ENCODE data around the gene EYA4.

EYA4 gene

GRCh38 chr6:133289733-133290306, 48.7 kb downstream of the EYA4 start:
- DNase-seq (ENCODE audit: low read depth in 2 of 2), result no peak

DNA sequence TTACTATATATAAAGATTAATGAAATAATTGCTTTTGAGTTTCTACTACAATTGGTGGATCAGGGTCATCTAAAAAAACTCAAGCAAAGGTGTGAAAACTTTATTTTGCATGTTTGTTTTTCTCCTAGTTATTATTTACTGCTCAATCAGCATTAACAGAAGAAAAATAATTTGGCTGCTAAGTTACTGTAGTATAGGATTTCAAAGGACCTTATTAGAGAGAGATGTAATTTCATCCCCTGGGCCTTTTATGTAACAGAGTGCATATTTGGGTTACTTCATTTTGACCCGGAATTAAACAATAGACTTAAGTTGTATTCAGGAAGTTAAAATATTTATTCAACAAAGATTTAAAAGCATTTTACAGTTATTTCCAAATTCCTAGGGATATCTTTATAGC, 49.8 kb downstream of the EYA4 start:
- DNase-seq (ENCODE audit: low read depth in 2 of 2), result no peak

DNA sequence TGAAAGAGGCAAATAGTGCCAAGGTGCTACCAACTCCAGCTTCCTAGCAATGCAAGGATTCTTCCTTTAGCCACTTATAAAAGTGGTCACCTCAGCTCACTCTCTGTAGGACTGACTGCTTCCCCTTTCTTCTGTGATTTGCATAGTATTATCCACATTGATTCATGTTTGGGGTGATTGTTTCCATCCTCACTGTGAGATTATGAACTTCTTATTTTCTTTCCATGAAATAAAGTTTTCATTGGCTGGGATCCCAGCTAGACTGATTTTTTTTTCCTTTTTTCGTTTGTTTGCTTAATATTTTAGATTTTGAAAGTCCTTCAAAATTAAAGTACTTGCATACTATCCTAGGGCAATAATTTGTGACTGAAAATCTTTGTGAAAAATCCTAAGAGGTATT, 50.5 kb downstream of the EYA4 start:
- no peak for DNase-seq (ENCODE audit: low read depth in 2 of 2)

GRCh38 chr6:133297657-133298056, 56.5 kb downstream of the EYA4 start:
- DNase-seq (ENCODE audit: low read depth in 2 of 2), result no peak

DNA sequence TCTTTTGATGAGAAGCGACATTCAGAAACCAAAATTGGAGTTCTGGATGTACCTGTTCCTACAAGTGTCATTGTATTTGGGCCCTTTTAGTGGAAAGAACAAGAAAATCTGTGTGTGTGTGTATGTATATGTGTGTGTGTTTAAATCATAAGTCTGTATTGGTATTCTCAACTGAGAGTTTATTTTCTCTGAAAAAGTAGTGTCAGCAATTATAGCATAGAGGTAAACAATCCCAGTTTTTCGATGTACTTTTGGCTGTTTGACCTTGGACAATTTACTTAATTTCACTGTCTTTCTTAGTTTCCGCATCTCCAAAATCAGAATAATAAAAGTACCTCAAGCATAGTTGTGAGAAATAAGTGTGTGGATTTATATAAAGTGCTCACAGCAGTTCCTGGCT, 57.2 kb downstream of the EYA4 start:
- no peak for DNase-seq (ENCODE audit: low read depth in 2 of 2)

DNA sequence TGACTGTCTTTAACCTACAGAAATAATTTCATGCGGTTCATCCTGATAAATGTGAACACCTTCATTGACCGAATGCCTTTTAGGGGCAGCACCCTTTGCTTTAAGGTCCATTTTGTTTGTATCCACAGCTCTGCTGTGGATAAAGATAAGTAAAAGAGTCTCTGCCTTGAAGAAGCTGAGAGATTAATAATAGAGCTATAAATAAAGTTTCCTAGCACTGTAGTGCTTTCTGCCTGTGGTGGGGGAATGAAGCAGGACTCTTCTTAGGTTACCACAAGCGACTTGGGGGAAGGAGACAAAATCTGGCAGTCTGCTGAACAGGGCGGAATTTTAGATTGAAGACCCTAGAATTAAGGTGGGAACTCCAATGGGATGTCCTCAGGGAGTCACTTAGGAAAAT, 57.6 kb downstream of the EYA4 start:
- no peak for DNase-seq (ENCODE audit: low read depth in 2 of 2)

GRCh38 chr6:133300896-133301295, 59.7 kb downstream of the EYA4 start:
- DNase-seq (ENCODE audit: low read depth in 2 of 2), result no peak

DNA sequence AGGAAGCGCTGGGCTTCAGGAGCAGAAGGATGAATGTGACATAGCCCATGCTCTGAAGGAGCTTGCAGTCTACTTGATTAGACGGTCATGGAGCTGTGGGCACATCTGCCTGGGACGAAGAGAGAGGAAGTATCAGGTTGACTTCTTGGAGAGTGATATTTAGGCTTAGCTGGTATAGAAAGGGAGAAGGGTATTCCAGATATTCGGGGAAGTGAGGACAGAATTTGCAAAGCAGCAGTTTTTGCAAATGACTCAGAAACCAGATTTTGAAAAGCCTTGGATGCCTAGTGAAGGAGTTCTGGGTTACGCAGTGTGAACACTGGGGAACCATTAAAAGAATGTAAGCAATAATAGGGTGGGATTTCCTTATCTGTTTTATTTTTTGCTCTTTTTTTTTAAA, 60.7 kb downstream of the EYA4 start:
- no peak for DNase-seq (ENCODE audit: low read depth in 2 of 2)

DNA sequence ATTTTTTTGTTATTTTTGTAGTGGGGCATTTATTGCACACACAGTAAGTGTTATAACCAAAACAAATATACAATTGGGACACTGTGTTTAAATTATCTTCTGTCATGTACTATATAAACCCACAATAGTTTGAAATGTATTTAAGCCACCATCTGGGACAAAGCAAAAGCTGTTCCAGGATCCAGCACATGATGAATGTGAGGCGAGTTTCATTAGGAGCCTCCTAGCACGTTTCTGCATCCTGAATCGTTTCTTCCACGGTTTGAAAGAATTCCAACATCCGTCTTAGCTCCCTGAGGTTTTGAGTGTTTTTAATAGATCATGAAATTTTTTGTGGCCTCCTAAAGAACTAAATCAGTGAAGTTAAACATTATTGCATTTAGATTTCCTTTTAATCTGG, 65.8 kb downstream of the EYA4 start:
- no peak for DNase-seq (ENCODE audit: low read depth in 2 of 2)

DNA sequence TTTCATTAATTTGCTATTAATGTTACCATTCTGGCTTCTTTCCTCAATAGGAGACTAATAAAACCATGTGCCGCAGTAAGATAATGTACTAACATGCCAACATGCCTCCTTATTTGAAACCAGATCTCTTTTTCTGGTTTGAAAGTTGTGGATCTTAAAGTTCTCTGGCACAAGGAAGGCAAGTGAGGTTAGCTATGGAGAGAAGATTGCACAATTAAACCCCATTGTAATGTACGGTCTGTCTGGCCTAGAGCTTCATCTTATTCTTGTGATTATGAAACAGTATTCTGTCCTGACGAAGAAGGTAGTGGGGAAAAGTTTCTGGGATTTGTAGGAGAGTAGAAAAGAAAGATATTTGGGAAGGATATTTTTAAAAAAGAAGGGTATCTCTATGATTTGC, 68.4 kb downstream of the EYA4 start:
- DNase-seq (ENCODE audit: low read depth in 2 of 2), result no peak

DNA sequence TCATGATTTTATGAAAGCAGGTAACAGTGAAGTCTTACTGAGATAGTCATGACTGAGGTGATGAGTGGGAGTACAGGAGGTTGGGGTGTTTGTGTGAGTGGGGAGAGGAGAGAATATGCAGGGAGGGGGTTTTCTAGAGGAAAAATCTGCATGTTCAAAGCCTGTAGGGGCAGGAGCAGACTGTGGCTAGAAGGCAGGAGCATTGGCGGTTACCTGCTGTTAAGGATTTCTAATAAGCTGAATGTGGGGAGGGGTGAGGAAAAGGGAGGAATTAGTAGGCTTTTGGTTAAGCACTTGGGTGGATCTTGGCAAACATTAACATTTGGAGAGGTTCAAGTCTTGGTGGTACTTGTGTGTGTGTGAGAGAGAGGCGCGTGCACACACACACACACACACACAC, 70.8 kb downstream of the EYA4 start:
- no peak for DNase-seq (ENCODE audit: low read depth in 2 of 2)

DNA sequence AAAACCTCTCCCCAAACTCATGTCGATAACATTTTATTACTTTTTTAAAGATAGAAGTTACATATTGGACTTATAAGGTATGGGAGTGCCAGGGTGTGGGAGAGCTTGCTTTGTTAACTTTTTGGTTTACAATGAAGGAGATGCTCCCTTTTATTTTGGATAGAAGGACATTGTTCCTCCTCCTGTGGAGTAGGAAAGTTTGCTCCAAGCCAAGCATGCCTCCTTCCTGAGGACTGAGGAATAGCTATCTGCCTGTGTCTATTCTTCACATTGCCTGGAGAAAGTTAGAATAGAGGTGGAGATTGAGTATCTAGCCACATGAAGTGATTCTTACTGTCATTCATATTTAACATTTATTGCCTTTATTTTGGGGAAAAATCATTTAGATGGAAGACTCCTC, 71.9 kb downstream of the EYA4 start:
- DNase-seq (ENCODE audit: low read depth in 2 of 2), result no peak

DNA sequence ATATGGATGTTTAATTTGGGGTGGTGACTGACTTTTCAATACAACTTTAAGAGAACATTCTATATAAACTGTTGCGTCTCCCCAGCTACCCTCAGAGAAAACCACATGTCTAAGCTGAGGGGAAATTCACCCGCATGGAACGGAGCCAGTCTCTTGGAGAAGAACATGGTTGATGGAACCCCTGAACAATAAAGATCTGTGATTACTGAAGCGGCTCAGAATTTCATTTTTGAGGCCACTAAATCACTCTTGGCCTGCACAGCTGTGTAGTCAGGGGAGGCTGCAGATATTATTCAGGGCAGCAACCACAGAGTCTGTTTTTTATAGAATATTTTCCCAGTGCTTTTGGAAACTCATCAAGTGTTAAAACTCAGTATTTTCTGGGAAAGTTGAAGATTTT, 73.8 kb downstream of the EYA4 start:
- no peak for DNase-seq (ENCODE audit: low read depth in 2 of 2)

DNA sequence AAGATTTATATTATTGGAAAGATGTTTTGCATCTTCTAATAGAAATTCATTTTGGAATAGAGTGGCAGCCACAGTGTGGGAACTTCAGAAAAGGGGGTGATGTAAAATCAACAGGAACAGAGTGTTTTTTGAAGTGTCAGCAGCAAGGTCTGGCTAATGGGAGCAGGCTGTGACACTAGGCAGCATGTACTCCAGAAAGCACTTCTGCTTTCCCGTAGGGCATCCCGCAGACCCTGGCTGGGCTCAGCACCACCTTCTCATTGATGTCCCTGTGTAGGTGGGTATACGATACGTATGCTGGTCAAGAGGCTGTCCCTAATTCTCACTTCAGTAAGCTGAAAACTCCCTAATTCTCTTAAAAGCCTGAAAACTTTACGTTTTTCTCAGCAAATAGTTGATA, 74.7 kb downstream of the EYA4 start:
- no peak for DNase-seq (ENCODE audit: low read depth in 2 of 2)

DNA sequence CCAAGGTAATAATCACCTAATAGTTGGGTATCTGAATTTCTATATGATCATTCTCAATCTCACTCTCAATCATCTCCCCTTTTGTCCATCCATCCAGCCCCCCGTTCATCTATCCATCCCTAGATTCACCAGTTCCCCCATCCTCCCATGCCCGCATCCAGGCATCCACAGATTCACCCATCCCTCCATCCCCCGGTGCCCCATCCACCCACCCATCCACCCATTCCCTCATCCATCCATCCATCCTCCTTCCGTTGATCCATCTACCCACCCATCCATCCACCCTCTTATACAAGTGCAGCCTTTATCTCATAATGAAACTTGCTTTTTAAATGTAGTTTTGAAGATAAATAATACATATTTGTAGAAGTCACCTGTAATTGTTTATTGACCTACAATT, 76.5 kb downstream of the EYA4 start:
- DNase-seq (ENCODE audit: low read depth in 2 of 2), result no peak

GRCh38 chr6:133326584-133326983, 85.4 kb downstream of the EYA4 start:
- DNase-seq (ENCODE audit: low read depth in 2 of 2), result no peak

DNA sequence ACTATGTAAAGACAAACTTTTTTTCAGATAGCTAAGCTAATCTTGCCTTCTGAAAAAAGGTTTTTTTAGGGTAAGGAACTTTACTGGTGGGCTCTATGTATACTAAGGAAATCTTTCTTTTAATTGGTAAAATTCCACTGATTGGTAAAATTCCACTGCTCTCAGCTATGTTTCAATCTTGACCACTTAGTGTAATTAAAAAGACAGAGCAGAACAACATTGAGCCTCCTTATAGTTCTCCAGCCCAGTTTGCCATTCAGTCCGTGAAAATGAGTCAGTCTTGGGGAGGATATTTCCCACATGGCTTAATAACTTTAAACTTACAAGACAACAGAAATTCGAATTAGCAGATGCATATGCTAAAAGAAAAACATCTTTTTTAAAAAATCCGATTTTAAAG, 92.7 kb downstream of the EYA4 start:
- no peak for DNase-seq (ENCODE audit: low read depth in 2 of 2)

GRCh38 chr6:133337308-133337707, 96.2 kb downstream of the EYA4 start:
- no peak for DNase-seq (ENCODE audit: low read depth in 2 of 2)

GRCh38 chr6:133339543-133340384, 98.6 kb downstream of the EYA4 start:
- DNase-seq (ENCODE audit: low read depth in 2 of 2), result no peak

- DNase-seq (ENCODE audit: low read depth in 2 of 2), result no peak
Observed at GRCh38 chr6:133340557-133340956, 99.4 kb downstream of the EYA4 start.

GRCh38 chr6:133341607-133342158, 100.5 kb downstream of the EYA4 start:
- DNase-seq (ENCODE audit: low read depth in 2 of 2), result no peak

DNA sequence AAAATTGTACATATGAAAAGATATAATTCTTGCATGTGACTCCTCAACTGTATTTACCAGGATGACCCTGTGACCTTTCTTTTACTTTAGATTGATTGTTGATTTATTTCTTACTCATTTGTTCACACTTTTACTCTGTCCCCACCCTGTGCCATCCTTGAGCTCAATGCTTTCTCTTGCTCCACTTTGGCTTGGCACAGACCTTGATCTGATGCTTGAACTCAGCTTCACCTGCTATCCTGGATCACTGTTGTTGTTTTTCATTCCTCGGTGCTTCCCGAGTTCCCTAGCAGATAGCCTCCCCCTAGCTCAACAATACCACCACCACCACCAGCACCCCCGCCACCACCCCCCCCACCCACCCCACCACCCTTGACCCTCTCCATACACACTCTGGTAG, 102.1 kb downstream of the EYA4 start:
- DNase-seq (ENCODE audit: low read depth in 2 of 2), result no peak

DNA sequence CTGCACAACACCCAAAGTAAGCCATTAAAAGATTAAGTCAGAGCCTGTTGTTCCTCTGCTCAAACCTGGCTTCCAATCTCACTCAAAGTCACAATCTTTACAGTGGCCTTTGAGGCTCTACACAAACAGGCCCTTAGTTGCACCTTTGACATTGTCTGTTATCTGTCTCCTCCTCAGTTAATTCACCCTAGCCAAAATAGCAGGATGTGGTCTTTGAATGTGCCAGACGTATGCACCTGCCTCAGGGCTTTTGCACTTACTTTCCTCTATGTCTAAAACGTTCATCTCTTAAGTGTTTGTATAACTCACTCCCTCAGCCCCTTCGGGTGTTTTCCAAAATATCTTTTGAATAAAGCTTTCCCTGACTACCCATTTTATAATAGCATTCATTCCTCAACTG, 107.7 kb downstream of the EYA4 start:
- DNase-seq (ENCODE audit: low read depth in 2 of 2), result no peak

Measured in stimulated activated CD8-positive, alpha-beta memory T cell treated with anti-CD3 and anti-CD28 coated beads, Interleukin-2, amount 100 ng/mL, for 1 hour (primary cell).